HepG2 (cell line): Measurements from ENCODE around the gene ZFPL1. TPM values are rescaled to one million over a fixed set of nuclear protein-coding genes. Genes with fewer than 3 reads are reported as not detected.

Experiments used
- ATF6 ChIP-seq: sonication (generic); formaldehyde crosslinking; conservative IDR thresholded peaks from 2 replicates; pipeline ENCODE4 v1.4.0; 2020; ENCODE audit warnings: missing genetic modification reagents
- FOXC1 ChIP-seq: sonication (generic); formaldehyde crosslinking; IDR thresholded peaks from 2 replicates; pipeline ENCODE4 v1.8.0; 2022; ENCODE audit warnings: mild to moderate bottlenecking, missing genetic modification reagents, borderline replicate concordance
- GABPA ChIP-seq, 2 experiments: IDR thresholded peaks; 2 replicates each; pipeline ENCODE4 v1.6.1; 2011 to 2016; ENCODE audit warnings: low read depth in 2 of 2, low read length in 1 of 2, missing biosample characterization in 1 of 2, missing genetic modification characterization in 1 of 2
- NCOA5 ChIP-seq: sonication (generic); formaldehyde crosslinking; IDR thresholded peaks from 2 replicates; pipeline ENCODE4 v1.4.0; 2020; ENCODE audit warnings: missing genetic modification reagents
- PATZ1 ChIP-seq: sonication (generic); formaldehyde crosslinking; IDR thresholded peaks from 2 replicates; pipeline ENCODE4 v1.4.0; 2020; ENCODE audit warnings: missing genetic modification reagents
- PPARG ChIP-seq: conservative IDR thresholded peaks from 2 replicates; pipeline ENCODE4 v1.6.1; 2016; ENCODE audit warnings: missing biosample characterization, missing genetic modification reagents
- PRDM10 ChIP-seq: sonication (generic); formaldehyde crosslinking; IDR thresholded peaks from 2 replicates; pipeline ENCODE4 v1.4.0; 2020; ENCODE audit warnings: low read depth, missing genetic modification reagents
- PTBP1 ChIP-seq: fragments of 200-400 bp; formaldehyde crosslinking; IDR thresholded peaks from 2 replicates; pipeline ENCODE4 v1.6.1; 2018; ENCODE audit warnings: low read length, low read depth; ENCODE audit not compliant: poor library complexity, severe bottlenecking
- SKIL ChIP-seq: sonication (generic); formaldehyde crosslinking; IDR thresholded peaks from 2 replicates; pipeline ENCODE4 v1.8.0; 2022; ENCODE audit warnings: missing genetic modification reagents, mild to moderate bottlenecking, moderate library complexity, borderline replicate concordance
- SRSF9 ChIP-seq: fragments of 200-400 bp; formaldehyde crosslinking; IDR thresholded peaks from 2 replicates; pipeline ENCODE4 v1.6.1; 2018; ENCODE audit warnings: borderline replicate concordance, mild to moderate bottlenecking, low read depth, low read length; ENCODE audit not compliant: insufficient read depth, poor library complexity, severe bottlenecking
- THAP7 ChIP-seq: sonication (generic); formaldehyde crosslinking; IDR thresholded peaks from 2 replicates; pipeline ENCODE4 v1.8.1; 2023; ENCODE audit warnings: mild to moderate bottlenecking, missing genetic modification reagents
- ZNF484 ChIP-seq: sonication (generic); formaldehyde crosslinking; IDR thresholded peaks from 2 replicates; pipeline ENCODE4 v1.5.1; 2020; ENCODE audit warnings: mild to moderate bottlenecking, low read depth, missing genetic modification reagents, borderline replicate concordance
- ZNF580 ChIP-seq: IDR thresholded peaks from 2 replicates; pipeline ENCODE4 v1.6.1; 2016; ENCODE audit warnings: low read depth, borderline replicate concordance
- ZNF605 ChIP-seq: sonication (generic); formaldehyde crosslinking; IDR thresholded peaks from 2 replicates; pipeline ENCODE4 v1.8.0; 2022; ENCODE audit warnings: mild to moderate bottlenecking, missing genetic modification reagents
- ZNF670 ChIP-seq: sonication (generic); formaldehyde crosslinking; IDR thresholded peaks from 2 replicates; pipeline ENCODE4 v1.8.0; 2022; ENCODE audit warnings: mild to moderate bottlenecking, missing genetic modification reagents, borderline replicate concordance
- ZNF720 ChIP-seq: sonication (generic); formaldehyde crosslinking; IDR thresholded peaks from 2 replicates; pipeline ENCODE4 v1.4.0; 2020; ENCODE audit warnings: missing genetic modification reagents
- ZNF737 ChIP-seq: sonication (generic); formaldehyde crosslinking; IDR thresholded peaks from 2 replicates; pipeline ENCODE4 v1.5.0; 2020; ENCODE audit warnings: missing genetic modification reagents, mild to moderate bottlenecking, borderline replicate concordance
- ZNF761 ChIP-seq: sonication (generic); formaldehyde crosslinking; conservative IDR thresholded peaks from 2 replicates; pipeline ENCODE4 v1.4.0; 2020; ENCODE audit warnings: mild to moderate bottlenecking, missing genetic modification reagents
- polyA plus RNA-seq, 8 experiments: library from polyadenylated mRNA; depleted of rRNA in 3 of 8; stranded (reverse) in 7 of 8; unstranded in 1 of 8; fragments of >200 nt; fragmentation: Illumina TruSeq in 4 of 8; extraction: Trizol in 4 of 8; gene quantifications; 2 replicates each; pipeline versions ENCODE4 v1.2.1 to v1.2.3, GENCODE V29; 2011 to 2016; ENCODE audit warnings: low read depth in 4 of 8, missing spikeins in 1 of 8, mixed read lengths in 1 of 8; ENCODE audit not compliant: insufficient read depth in 1 of 8
- total RNA-seq, 5 experiments: library from RNA; depleted of rRNA; stranded (reverse); fragments of >200 nt; fragmentation: Illumina TruSeq; extraction: Trizol; gene quantifications; 2 replicates each; pipeline ENCODE4 v1.2.3, GENCODE V29; 2016; ENCODE audit warnings: low read depth in 1 of 5

The ZFPL1 gene
- total and polyA plus RNA-seq, 2 of the 13 experiments (the other 11 are each of a cell fraction or from before 2014, with no cell fraction given): 32.2 to 56.0 TPM

- no peak for TF ChIP-seq NCOA5
- no peak for TF ChIP-seq SRSF9
- TF ChIP-seq ZNF737 (CRISPR knock-in tag): no peak
- no peak for TF ChIP-seq PTBP1
- no peak for TF ChIP-seq ZNF484 (CRISPR knock-in tag)
- TF ChIP-seq ZNF605: 0 out of 2 replicates have a peak, but pooled peaks have one; percentile 11
- no peak for TF ChIP-seq ZNF670 (CRISPR knock-in tag)
- TF ChIP-seq THAP7: no peak
- TF ChIP-seq FOXC1 (CRISPR knock-in tag): peak; percentile 66; the same call in 1 of the 2 replicates
- no peak for TF ChIP-seq PRDM10
- TF ChIP-seq ZNF720: no peak
- TF ChIP-seq PPARG (CRISPR knock-in tag): no peak
- no peak for TF ChIP-seq PATZ1
- TF ChIP-seq GABPA (IDR thresholded peaks at IDR 0.05; ENCODE audit: low read depth, low read length): no peak
- TF ChIP-seq GABPA (CRISPR knock-in tag; IDR thresholded peaks at IDR 0.05; ENCODE audit: low read depth): no peak
- no peak for TF ChIP-seq SKIL (CRISPR knock-in tag)
- TF ChIP-seq ZNF761 (CRISPR knock-in tag): no peak
- no peak for TF ChIP-seq ZNF580 (CRISPR knock-in tag)
- no peak for TF ChIP-seq ATF6 (CRISPR knock-in tag)
These were observed 26.4 kb downstream of the ZFPL1 start (continued) for GRCh38 chr11:65110354-65110861.
